Caco-2 (cell line): Measurements from ENCODE around the gene PRELID3B. TPM values are rescaled to one million over a fixed set of nuclear protein-coding genes. Genes with fewer than 3 reads are reported as not detected.
A peak's percentile ranks its signal among the peaks of the same experiment; 100 is the strongest.

Experiments
- BruUV-seq: library from RNA; stranded (reverse); fragments of 400-500 nt; replicated peaks from 2 replicates; lab custom pipeline; 2021; lab: Mats Ljungman, UMichigan
- CTCF ChIA-PET: fragments of 300-600 bp; sonication (Branson Sonifier 250); formaldehyde crosslinking; loops from one replicate; lab custom pipeline; 2022; ENCODE audit warnings: antibody characterized with exemption; lab: Charles Lee
- POLR2A ChIA-PET: fragments of 300-600 bp; sonication (Branson Sonifier 250); formaldehyde crosslinking; loops from one replicate; lab custom pipeline; 2022; ENCODE audit warnings: antibody characterized with exemption; lab: Charles Lee
- DNase-seq, 2 experiments: peaks; one replicate each; pipeline versions ENCODE4 v3.0.0 to v3.0.0-alpha.2; 2020 to 2022
- H3K27me3 ChIP-seq: replicated peaks from 2 replicates; pipeline ENCODE4 v1.6.0; 2011; ENCODE audit warnings: low read length; ENCODE audit not compliant: control insufficient read depth, insufficient read depth
- H3K36me3 ChIP-seq: 2 replicates; pipeline ENCODE4 v1.5.1; 2011; ENCODE audit warnings: low read length; ENCODE audit not compliant: control insufficient read depth, insufficient read depth
- H3K4me1 ChIP-seq: fragments of 250-450 bp; sonication (Bioruptor Pico); 2 replicates; pipeline ENCODE4 v1.5.1; 2020; ENCODE audit warnings: mild to moderate bottlenecking
- H3K4me3 ChIP-seq: 2 replicates; pipeline ENCODE4 v1.5.1; 2011; ENCODE audit warnings: low read depth, mild to moderate bottlenecking, control low read depth, low read length
- H3K9me3 ChIP-seq: fragments of 250-450 bp; sonication (Bioruptor Pico); 2 replicates; pipeline ENCODE4 v1.5.1; 2020; ENCODE audit warnings: mild to moderate bottlenecking, moderate library complexity
- H3K27ac Mint-ChIP-seq: one replicate; pipeline ENCODE4 v1.8.0; 2022; ENCODE audit warnings: mixed read lengths; ENCODE audit not compliant: unreplicated experiment
- H3K27me3 Mint-ChIP-seq: one replicate; pipeline ENCODE4 v1.8.0; 2022; ENCODE audit warnings: mixed read lengths; ENCODE audit not compliant: insufficient read depth, unreplicated experiment
- H3K36me3 Mint-ChIP-seq: one replicate; pipeline ENCODE4 v1.8.0; 2022; ENCODE audit warnings: mild to moderate bottlenecking, mixed read lengths; ENCODE audit not compliant: insufficient read depth, unreplicated experiment
- H3K4me1 Mint-ChIP-seq: one replicate; pipeline ENCODE4 v1.8.0; 2022; ENCODE audit warnings: low read depth, mixed read lengths; ENCODE audit not compliant: unreplicated experiment
- H3K4me3 Mint-ChIP-seq: one replicate; pipeline ENCODE4 v1.8.0; 2022; ENCODE audit warnings: mild to moderate bottlenecking, moderate library complexity, mixed read lengths; ENCODE audit not compliant: unreplicated experiment
- H3K9me3 Mint-ChIP-seq: one replicate; pipeline ENCODE4 v1.8.0; 2022; ENCODE audit warnings: mixed read lengths; ENCODE audit not compliant: unreplicated experiment
- CTCF ChIP-seq, 2 experiments: fragments of 200-600 bp in 1 of 2; IDR thresholded peaks; 1 replicate in 1 of 2; 2 replicates in 1 of 2; pipeline versions ENCODE4 v1.5.1 to v1.8.0; 2011 to 2022; ENCODE audit warnings: antibody characterized with exemption in 1 of 2, control low read depth in 1 of 2, inconsistent platforms in 1 of 2, low read depth in 1 of 2, low read length in 1 of 2, mild to moderate bottlenecking in 1 of 2, moderate library complexity in 1 of 2; ENCODE audit not compliant: insufficient read depth in 1 of 2, severe bottlenecking in 1 of 2, unreplicated experiment in 1 of 2
- intact Hi-C: fragments of 100-400 bp; cut with micrococcal nuclease; formaldehyde crosslinking; loops from one replicate; pipeline ENCODE4 v1.10.0; 2022; ENCODE audit not compliant: unreplicated experiment
- total RNA-seq: library from RNA; stranded (reverse); gene quantifications from 2 replicates; pipeline ENCODE4 v1.2.3, GENCODE V29; 2022

Gene PRELID3B
- total RNA-seq, 1 experiment from 2014 or later, result 171 TPM

- Histone ChIP-seq H3K4me3 (no peak overlapping the region), H3K36me3 (no peaks in the 10 kb centered on the region), H3K9me3 (0 out of 2 replicates have a peak, but pooled peaks cover under 1% of the 10 kb centered on the region), H3K4me1 (peaks cover 23% of the 10 kb centered on the region), H3K27me3 (no peaks in the 10 kb centered on the region)
- CTCF ChIA-PET, result interaction anchor here (0.6 to 1.2 kb wide), 2 partner anchors 32 to 180 kb away, joined by 3 read pairs; no protein-coding TSS in a partner anchor
- no peaks in the 10 kb centered on the region for H3K9me3 Mint-ChIP-seq
- TF ChIP-seq CTCF (IDR thresholded peaks at IDR 0.05; ENCODE audit: insufficient read depth in 1 of 2, low read depth in 1 of 2, low read length in 1 of 2, severe bottlenecking in 1 of 2, unreplicated experiment in 1 of 2), result no peak
- BruUV-seq, result no TSS peak
- H3K27me3 Mint-ChIP-seq, result peaks cover 5% of the 10 kb centered on the region
- no peak for DNase-seq
- no peaks in the 10 kb centered on the region for H3K36me3 Mint-ChIP-seq
- POLR2A ChIA-PET, result no interaction called here
- intact Hi-C loops, result no loop called here
- H3K27ac Mint-ChIP-seq, result no peak overlapping the region
- H3K4me3 Mint-ChIP-seq, result no peak overlapping the region
- H3K4me1 Mint-ChIP-seq, result peaks cover 31% of the 10 kb centered on the region
Measured at GRCh38 chr20:59050437-59050836, 7.9 kb upstream of the PRELID3B start.

- POLR2A ChIA-PET, result interaction anchor here (1.0 kb wide), 1 partner anchor 16 kb away, joined by 7 read pairs; the partner anchor contains the start of gene ATP5F1E
- no peak overlapping the region for H3K27ac Mint-ChIP-seq
Measured at GRCh38 chr20:59048681-59049030, 6.1 kb upstream of the PRELID3B start.

More at GRCh38 chr20:59048681-59049030, 6.1 kb upstream of the PRELID3B start:
- intact Hi-C loops, result loop anchor here (2.0 kb wide), 1 partner anchor 34 kb away; no protein-coding TSS in a partner anchor
- Histone ChIP-seq H3K36me3 (no peaks in the 10 kb centered on the region), H3K27me3 (no peaks in the 10 kb centered on the region), H3K9me3 (no peaks in the 10 kb centered on the region), H3K4me1 (peaks cover 23% of the 10 kb centered on the region), H3K4me3 (no peak overlapping the region)
- H3K36me3 Mint-ChIP-seq, result no peaks in the 10 kb centered on the region
- H3K9me3 Mint-ChIP-seq, result no peaks in the 10 kb centered on the region
- peak overlapping the region; percentile 48 for H3K4me3 Mint-ChIP-seq
- peaks cover 32% of the 10 kb centered on the region for H3K4me1 Mint-ChIP-seq
- H3K27me3 Mint-ChIP-seq, result peaks cover 5% of the 10 kb centered on the region
- CTCF ChIA-PET, result interaction anchor here (0.6 kb wide), 1 partner anchor 105 kb away, joined by 7 read pairs; no protein-coding TSS in a partner anchor
- DNase-seq, result no peak
- BruUV-seq, result no TSS peak
- TF ChIP-seq CTCF (IDR thresholded peaks at IDR 0.05; ENCODE audit: insufficient read depth in 1 of 2, low read depth in 1 of 2, low read length in 1 of 2, severe bottlenecking in 1 of 2, unreplicated experiment in 1 of 2), result no peak
